ENCODE data around the gene UBXN2A.

DNA sequence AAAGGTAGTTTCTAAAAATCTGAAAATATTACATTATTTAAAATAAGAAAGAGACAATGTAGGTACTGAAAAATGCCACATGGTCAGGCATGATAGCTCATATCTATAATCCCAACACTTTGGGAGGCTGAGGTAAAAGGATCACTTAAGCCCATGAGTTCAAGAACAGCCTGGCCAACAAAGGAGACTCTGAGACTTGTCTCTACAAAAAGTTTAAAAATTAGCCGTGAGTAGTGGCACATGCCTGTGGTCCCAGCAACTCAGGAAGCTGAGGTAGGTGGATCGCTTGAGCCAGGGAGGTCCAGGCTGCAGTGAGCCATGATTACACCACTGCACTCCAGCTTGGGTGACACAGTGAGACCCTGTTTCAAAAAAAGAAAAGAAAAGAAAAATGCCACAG, 35.1 kb upstream of the UBXN2A start:
- TF ChIP-seq, protein P1, sequence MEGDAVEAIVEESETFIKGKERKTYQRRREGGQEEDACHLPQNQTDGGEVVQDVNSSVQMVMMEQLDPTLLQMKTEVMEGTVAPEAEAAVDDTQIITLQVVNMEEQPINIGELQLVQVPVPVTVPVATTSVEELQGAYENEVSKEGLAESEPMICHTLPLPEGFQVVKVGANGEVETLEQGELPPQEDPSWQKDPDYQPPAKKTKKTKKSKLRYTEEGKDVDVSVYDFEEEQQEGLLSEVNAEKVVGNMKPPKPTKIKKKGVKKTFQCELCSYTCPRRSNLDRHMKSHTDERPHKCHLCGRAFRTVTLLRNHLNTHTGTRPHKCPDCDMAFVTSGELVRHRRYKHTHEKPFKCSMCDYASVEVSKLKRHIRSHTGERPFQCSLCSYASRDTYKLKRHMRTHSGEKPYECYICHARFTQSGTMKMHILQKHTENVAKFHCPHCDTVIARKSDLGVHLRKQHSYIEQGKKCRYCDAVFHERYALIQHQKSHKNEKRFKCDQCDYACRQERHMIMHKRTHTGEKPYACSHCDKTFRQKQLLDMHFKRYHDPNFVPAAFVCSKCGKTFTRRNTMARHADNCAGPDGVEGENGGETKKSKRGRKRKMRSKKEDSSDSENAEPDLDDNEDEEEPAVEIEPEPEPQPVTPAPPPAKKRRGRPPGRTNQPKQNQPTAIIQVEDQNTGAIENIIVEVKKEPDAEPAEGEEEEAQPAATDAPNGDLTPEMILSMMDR (IDR thresholded peaks at IDR 0.05; ENCODE audit: low read length): no peak
- no peak for TF ChIP-seq EZH2 (IDR thresholded peaks at IDR 0.05; ENCODE audit: borderline replicate concordance, low read length)

Measured in OCI-LY1 (cell line).